T1000 (cell line): Measurements from ENCODE around the gene ANAPC2.

Source experiments
- DNase-seq: peaks from one replicate; lab custom pipeline; 2025; ENCODE audit warnings: mixed read lengths; lab: John Stamatoyannopoulos, UW

The ANAPC2 gene

GRCh38 chr9:137215196-137215986 lies 27.0 kb upstream of the ANAPC2 start:
- no peak for DNase-seq

GRCh38 chr9:137214620-137215019 lies 26.3 kb upstream of the ANAPC2 start:
- DNase-seq, result no peak

GRCh38 chr9:137213160-137214060 lies 25.1 kb upstream of the ANAPC2 start:
- no peak for DNase-seq

- no peak for DNase-seq
Measured at GRCh38 chr9:137212520-137212919, 24.2 kb upstream of the ANAPC2 start.

GRCh38 chr9:137211532-137211931 lies 23.2 kb upstream of the ANAPC2 start:
- no peak for DNase-seq

GRCh38 chr9:137206602-137207001 lies 18.2 kb upstream of the ANAPC2 start:
- no peak for DNase-seq

GRCh38 chr9:137205126-137206069 lies 17.0 kb upstream of the ANAPC2 start, which contains the start of the genes NDOR1 and TMEM203:
TSS of gene NDOR1 (plus strand) at chr9:137205700. CDS start at chr9:137205778, 78 bp downstream.
TSS of gene TMEM203 (minus strand) at chr9:137205648. CDS start at chr9:137205414, 234 bp downstream.
- peak; percentile 58 for DNase-seq

GRCh38 chr9:137204731-137205125 lies 16.4 kb upstream of the ANAPC2 start:
- no peak for DNase-seq

GRCh38 chr9:137202966-137203365 lies 14.6 kb upstream of the ANAPC2 start:
- no peak for DNase-seq

GRCh38 chr9:137201205-137201868 lies 13.0 kb upstream of the ANAPC2 start:
- no peak for DNase-seq

- DNase-seq, result peak; percentile 97
Measured at GRCh38 chr9:137200311-137201204, 12.2 kb upstream of the ANAPC2 start, which contains the start of gene TPRN. TSS of gene TPRN (minus strand) at chr9:137200741. CDS start at chr9:137200711, 30 bp downstream.

GRCh38 chr9:137199411-137200121 lies 11.2 kb upstream of the ANAPC2 start:
- no peak for DNase-seq

GRCh38 chr9:137198902-137199283 lies 10.5 kb upstream of the ANAPC2 start:
- no peak for DNase-seq

GRCh38 chr9:137198051-137198901 lies 9.9 kb upstream of the ANAPC2 start:
- no peak for DNase-seq

- no peak for DNase-seq
Measured at GRCh38 chr9:137195525-137196220, 7.3 kb upstream of the ANAPC2 start.

- DNase-seq, result no peak
Measured at GRCh38 chr9:137194909-137195308, 6.5 kb upstream of the ANAPC2 start.

GRCh38 chr9:137194388-137194787 lies 6.0 kb upstream of the ANAPC2 start:
- DNase-seq, result no peak

- no peak for DNase-seq
Measured at GRCh38 chr9:137193771-137194170, 5.4 kb upstream of the ANAPC2 start.
